Trophoblast cell (in vitro differentiated cells and primary cell): ENCODE results near the gene SLC16A9.

ENCODE experiments used
- DNase-seq, 2 donors: peaks; one replicate each; pipeline ENCODE4 v3.0.0-alpha.2; 2016
- H2AFZ ChIP-seq: 2 replicates; pipeline ENCODE4 v1.6.1; 2013; ENCODE audit warnings: low read length, moderate library complexity, mild to moderate bottlenecking; ENCODE audit not compliant: insufficient read depth, poor library complexity
- H2AK5ac ChIP-seq: 2 replicates; pipeline ENCODE4 v1.6.1; 2013; ENCODE audit warnings: mild to moderate bottlenecking, low read length
- H2BK120ac ChIP-seq: 2 replicates; pipeline ENCODE4 v1.6.1; 2013; ENCODE audit warnings: low read length, mild to moderate bottlenecking, moderate library complexity; ENCODE audit not compliant: insufficient read depth, poor library complexity
- H2BK12ac ChIP-seq: 2 replicates; pipeline ENCODE4 v1.6.1; 2013; ENCODE audit warnings: mild to moderate bottlenecking, low read length, moderate library complexity
- H2BK5ac ChIP-seq: 2 replicates; pipeline ENCODE4 v1.6.1; 2013; ENCODE audit warnings: low read length, low read depth, moderate library complexity, mild to moderate bottlenecking; ENCODE audit not compliant: poor library complexity
- H3K14ac ChIP-seq: 2 replicates; pipeline ENCODE4 v1.6.1; 2013; ENCODE audit warnings: mild to moderate bottlenecking, low read length
- H3K18ac ChIP-seq: 2 replicates; pipeline ENCODE4 v1.6.1; 2013; ENCODE audit warnings: mild to moderate bottlenecking, low read length
- H3K23ac ChIP-seq: 2 replicates; pipeline ENCODE4 v1.6.1; 2013; ENCODE audit warnings: low read length
- H3K27ac ChIP-seq: 2 replicates; pipeline ENCODE4 v1.5.1; 2013; ENCODE audit warnings: low read depth, mild to moderate bottlenecking, inconsistent platforms, low read length, moderate library complexity
- H3K27me3 ChIP-seq: 2 replicates; pipeline ENCODE4 v1.6.1; 2013; ENCODE audit warnings: inconsistent platforms, mild to moderate bottlenecking, low read length, moderate library complexity; ENCODE audit not compliant: insufficient read depth
- H3K36me3 ChIP-seq, 2 experiments: 1 replicate in 1 of 2; 2 replicates in 1 of 2; pipeline ENCODE4 v1.6.1; 2013; ENCODE audit warnings: low read length in 2 of 2, mild to moderate bottlenecking in 2 of 2, moderate library complexity in 1 of 2; ENCODE audit not compliant: insufficient read depth in 2 of 2, control insufficient read depth in 1 of 2
- H3K4ac ChIP-seq: 2 replicates; pipeline ENCODE4 v1.6.1; 2013; ENCODE audit warnings: low read depth, mild to moderate bottlenecking, low read length, moderate library complexity
- H3K4me1 ChIP-seq, 2 experiments: 1 replicate in 1 of 2; 2 replicates in 1 of 2; pipeline ENCODE4 v1.6.1; 2013; ENCODE audit warnings: low read length in 2 of 2, mild to moderate bottlenecking in 2 of 2, moderate library complexity in 1 of 2; ENCODE audit not compliant: insufficient read depth in 2 of 2, control insufficient read depth in 1 of 2
- H3K4me2 ChIP-seq: 2 replicates; pipeline ENCODE4 v1.6.1; 2013; ENCODE audit warnings: inconsistent platforms, mild to moderate bottlenecking, low read length, moderate library complexity
- H3K4me3 ChIP-seq: 2 replicates; pipeline ENCODE4 v1.5.1; 2013; ENCODE audit warnings: mild to moderate bottlenecking, low read depth, low read length, inconsistent platforms
- H3K79me1 ChIP-seq: one replicate; pipeline ENCODE4 v1.6.1; 2013; ENCODE audit warnings: low read length
- H3K79me2 ChIP-seq: 2 replicates; pipeline ENCODE4 v1.6.1; 2013; ENCODE audit warnings: low read length, mild to moderate bottlenecking; ENCODE audit not compliant: control insufficient read depth, insufficient read depth, poor library complexity
- H3K9ac ChIP-seq: 2 replicates; pipeline ENCODE4 v1.6.1; 2013; ENCODE audit warnings: mild to moderate bottlenecking, low read length
- H3K9me3 ChIP-seq: 2 replicates; pipeline ENCODE4 v1.6.1; 2013; ENCODE audit warnings: low read depth, mild to moderate bottlenecking, control low read depth, inconsistent platforms, low read length; ENCODE audit not compliant: insufficient read depth
- H4K12ac ChIP-seq: 2 replicates; pipeline ENCODE4 v1.6.1; 2013; ENCODE audit warnings: low read depth, mild to moderate bottlenecking, low read length, moderate library complexity
- H4K8ac ChIP-seq: 2 replicates; pipeline ENCODE4 v1.6.1; 2013; ENCODE audit warnings: low read depth, mild to moderate bottlenecking, low read length, moderate library complexity
- H4K91ac ChIP-seq: one replicate; pipeline ENCODE4 v1.6.1; 2013; ENCODE audit warnings: low read depth, mild to moderate bottlenecking, low read length, moderate library complexity
- WGBS: extraction: QIAGEN DNeasy Blood & Tissue Kit; methylation state at CpG from one replicate; pipeline ENCODE4 v1.1.7; 2013; ENCODE audit warnings: missing lambda C conversion rate; ENCODE audit not compliant: insufficient read length, insufficient coverage; ENCODE audit errors: extremely low coverage; 5-methylcytosine and 5-hydroxymethylcytosine counted together

Gene SLC16A9

GRCh38 chr10:59682986-59683937 lies 26.4 kb downstream of the SLC16A9 start:
- no CpG with 5 or more reads among the region's 2 CpGs for WGBS
- Histone ChIP-seq H3K27me3 (no peaks in the 10 kb centered on the region), H4K8ac (no peak overlapping the region), H3K23ac (no peak overlapping the region), H2BK120ac (no peak overlapping the region), H2BK12ac (no peak overlapping the region), H3K18ac (no peak overlapping the region), H2AFZ (no peak overlapping the region), H3K4me1 (no peaks in the 10 kb centered on the region), H3K27ac (no peak overlapping the region), H3K9me3 (no peaks in the 10 kb centered on the region), H3K4me3 (no peak overlapping the region), H2AK5ac (no peak overlapping the region), H4K12ac (no peak overlapping the region), H3K79me1 (no peaks in the 10 kb centered on the region), H3K79me2 (no peaks in the 10 kb centered on the region), H2BK5ac (no peak overlapping the region), H3K4ac (no peak overlapping the region), H3K9ac (no peak overlapping the region), H3K4me2 (no peak overlapping the region), H3K36me3 (no peaks in the 10 kb centered on the region), H4K91ac (no peak overlapping the region), H3K14ac (no peak overlapping the region)
- no peak for DNase-seq

- no peak overlapping the region for H4K91ac ChIP-seq
- H3K79me2 ChIP-seq: no peaks in the 10 kb centered on the region
- H3K4me2 ChIP-seq: no peak overlapping the region
- no peak overlapping the region for H3K18ac ChIP-seq
- H3K79me1 ChIP-seq: no peaks in the 10 kb centered on the region
- no peak overlapping the region for H3K4ac ChIP-seq
- no peak overlapping the region for H2AFZ ChIP-seq
- H2BK120ac ChIP-seq: no peak overlapping the region
- DNase-seq: no peak
- H3K4me1 ChIP-seq: no peaks in the 10 kb centered on the region
- no peak overlapping the region for H3K14ac ChIP-seq
- H3K27me3 ChIP-seq: no peaks in the 10 kb centered on the region
- peaks cover 2% of the 10 kb centered on the region for H3K9me3 ChIP-seq
- H3K27ac ChIP-seq: no peak overlapping the region
- no peak overlapping the region for H3K23ac ChIP-seq
- H2AK5ac ChIP-seq: no peak overlapping the region
- no CpG with 5 or more reads among the region's 1 CpG for WGBS
- no peak overlapping the region for H3K9ac ChIP-seq
- H4K12ac ChIP-seq: no peak overlapping the region
- H4K8ac ChIP-seq: no peak overlapping the region
- H3K4me3 ChIP-seq: no peak overlapping the region
- no peak overlapping the region for H2BK12ac ChIP-seq
- H3K36me3 ChIP-seq: no peaks in the 10 kb centered on the region
- H2BK5ac ChIP-seq: no peak overlapping the region
Observed at GRCh38 chr10:59680199-59680598, 29.5 kb downstream of the SLC16A9 start.

GRCh38 chr10:59678884-59679301 lies 30.8 kb downstream of the SLC16A9 start:
- H3K9ac ChIP-seq: no peak overlapping the region
- H3K79me1 ChIP-seq: no peaks in the 10 kb centered on the region
- WGBS: no CpG with 5 or more reads among the region's 4 CpGs
- H3K27ac ChIP-seq: no peak overlapping the region
- no peak overlapping the region for H2BK12ac ChIP-seq
- peak; percentile 7 to 55 for DNase-seq
- no peak overlapping the region for H2AK5ac ChIP-seq
- no peak overlapping the region for H3K18ac ChIP-seq
- no peak overlapping the region for H2BK5ac ChIP-seq
- H3K27me3 ChIP-seq: no peaks in the 10 kb centered on the region
- no peak overlapping the region for H2AFZ ChIP-seq
- no peak overlapping the region for H4K8ac ChIP-seq
- no peak overlapping the region for H2BK120ac ChIP-seq
- no peak overlapping the region for H3K4me3 ChIP-seq
- H3K4me2 ChIP-seq: peak overlapping the region; percentile 27
- H3K79me2 ChIP-seq: no peaks in the 10 kb centered on the region
- no peaks in the 10 kb centered on the region for H3K36me3 ChIP-seq
- no peak overlapping the region for H4K91ac ChIP-seq
- H3K9me3 ChIP-seq: peaks cover 2% of the 10 kb centered on the region
- no peak overlapping the region for H3K4ac ChIP-seq
- no peak overlapping the region for H4K12ac ChIP-seq
- no peak overlapping the region for H3K23ac ChIP-seq
- H3K4me1 ChIP-seq: no peaks in the 10 kb centered on the region
- H3K14ac ChIP-seq: no peak overlapping the region

- Histone ChIP-seq H2BK120ac (no peak overlapping the region), H3K4me2 (no peak overlapping the region), H4K12ac (no peak overlapping the region), H2AK5ac (no peak overlapping the region), H3K27me3 (no peaks in the 10 kb centered on the region), H2BK12ac (no peak overlapping the region), H2BK5ac (no peak overlapping the region), H3K18ac (no peak overlapping the region), H3K4me1 (no peaks in the 10 kb centered on the region), H3K4ac (no peak overlapping the region), H3K9me3 (peaks cover 2% of the 10 kb centered on the region), H3K79me1 (no peaks in the 10 kb centered on the region), H3K27ac (no peak overlapping the region), H4K8ac (no peak overlapping the region), H4K91ac (no peak overlapping the region), H3K14ac (no peak overlapping the region), H2AFZ (no peak overlapping the region), H3K36me3 (no peaks in the 10 kb centered on the region), H3K79me2 (no peaks in the 10 kb centered on the region), H3K9ac (no peak overlapping the region), H3K4me3 (no peak overlapping the region), H3K23ac (no peak overlapping the region)
- DNase-seq: no peak
- no CpG with 5 or more reads among the region's 5 CpGs for WGBS
Observed at GRCh38 chr10:59677253-59677831, 32.3 kb downstream of the SLC16A9 start.
